AG10803 (cell line): ENCODE results near the gene MSI2.

Experiments used
- DNase-seq: peaks from one replicate; pipeline ENCODE4 v3.0.0; 2010; ENCODE audit warnings: low read depth
- H3K4me3 ChIP-seq: 2 replicates; pipeline ENCODE4 v1.5.1; 2011; ENCODE audit warnings: mild to moderate bottlenecking, low read length, control low read depth
- TF ChIP-seq, protein P1 (sequence below): conservative IDR thresholded peaks from 2 replicates; pipeline ENCODE4 v1.5.1; 2011; ENCODE audit warnings: mild to moderate bottlenecking, low read length, control low read depth, inconsistent platforms

MSI2 gene

DNA sequence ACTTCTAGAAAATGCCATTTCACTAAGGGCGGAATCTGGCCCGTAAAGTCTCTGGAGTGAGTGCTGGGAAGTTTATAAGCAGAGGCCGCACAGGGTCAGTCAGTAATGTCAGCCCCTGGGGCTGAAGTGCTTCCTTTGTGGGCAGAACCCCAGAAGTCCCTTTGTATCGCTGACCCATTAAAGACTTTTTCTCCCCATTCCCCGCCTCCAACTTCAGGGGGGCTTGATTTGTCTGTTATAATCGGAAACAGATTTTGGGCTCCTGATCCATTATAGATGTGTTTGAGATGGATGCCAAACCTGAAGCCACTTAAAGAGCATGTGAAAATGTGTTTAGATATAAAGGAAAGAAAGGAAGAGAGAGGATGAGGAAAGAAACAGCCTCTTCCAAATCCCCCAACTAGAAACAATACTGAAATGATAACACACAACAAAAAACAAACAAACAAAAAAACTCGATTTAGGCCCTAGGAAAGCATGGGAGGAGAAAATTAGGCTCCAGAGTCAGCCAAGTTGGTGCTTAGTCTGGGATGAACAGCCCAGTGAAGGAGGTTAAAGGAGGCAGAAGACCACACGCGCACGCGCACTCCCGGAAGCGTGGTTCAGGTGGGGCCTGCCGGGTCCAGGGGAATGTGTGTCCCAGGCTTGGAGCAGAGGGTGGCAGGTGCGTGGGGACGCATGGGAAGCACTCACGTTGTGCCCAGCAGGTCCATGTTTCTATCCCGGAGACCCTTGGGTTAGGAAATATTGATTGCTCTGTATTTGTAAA is 27.1 kb downstream of the MSI2 start:
- no peak overlapping the region for H3K4me3 ChIP-seq
- TF ChIP-seq, protein P1, sequence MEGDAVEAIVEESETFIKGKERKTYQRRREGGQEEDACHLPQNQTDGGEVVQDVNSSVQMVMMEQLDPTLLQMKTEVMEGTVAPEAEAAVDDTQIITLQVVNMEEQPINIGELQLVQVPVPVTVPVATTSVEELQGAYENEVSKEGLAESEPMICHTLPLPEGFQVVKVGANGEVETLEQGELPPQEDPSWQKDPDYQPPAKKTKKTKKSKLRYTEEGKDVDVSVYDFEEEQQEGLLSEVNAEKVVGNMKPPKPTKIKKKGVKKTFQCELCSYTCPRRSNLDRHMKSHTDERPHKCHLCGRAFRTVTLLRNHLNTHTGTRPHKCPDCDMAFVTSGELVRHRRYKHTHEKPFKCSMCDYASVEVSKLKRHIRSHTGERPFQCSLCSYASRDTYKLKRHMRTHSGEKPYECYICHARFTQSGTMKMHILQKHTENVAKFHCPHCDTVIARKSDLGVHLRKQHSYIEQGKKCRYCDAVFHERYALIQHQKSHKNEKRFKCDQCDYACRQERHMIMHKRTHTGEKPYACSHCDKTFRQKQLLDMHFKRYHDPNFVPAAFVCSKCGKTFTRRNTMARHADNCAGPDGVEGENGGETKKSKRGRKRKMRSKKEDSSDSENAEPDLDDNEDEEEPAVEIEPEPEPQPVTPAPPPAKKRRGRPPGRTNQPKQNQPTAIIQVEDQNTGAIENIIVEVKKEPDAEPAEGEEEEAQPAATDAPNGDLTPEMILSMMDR = no peak
- no peak for DNase-seq

GRCh38 chr17:57284583-57284982 is 28.3 kb downstream of the MSI2 start:
- no peak for DNase-seq
- TF ChIP-seq, protein P1 = no peak
- no peak overlapping the region for H3K4me3 ChIP-seq

DNA sequence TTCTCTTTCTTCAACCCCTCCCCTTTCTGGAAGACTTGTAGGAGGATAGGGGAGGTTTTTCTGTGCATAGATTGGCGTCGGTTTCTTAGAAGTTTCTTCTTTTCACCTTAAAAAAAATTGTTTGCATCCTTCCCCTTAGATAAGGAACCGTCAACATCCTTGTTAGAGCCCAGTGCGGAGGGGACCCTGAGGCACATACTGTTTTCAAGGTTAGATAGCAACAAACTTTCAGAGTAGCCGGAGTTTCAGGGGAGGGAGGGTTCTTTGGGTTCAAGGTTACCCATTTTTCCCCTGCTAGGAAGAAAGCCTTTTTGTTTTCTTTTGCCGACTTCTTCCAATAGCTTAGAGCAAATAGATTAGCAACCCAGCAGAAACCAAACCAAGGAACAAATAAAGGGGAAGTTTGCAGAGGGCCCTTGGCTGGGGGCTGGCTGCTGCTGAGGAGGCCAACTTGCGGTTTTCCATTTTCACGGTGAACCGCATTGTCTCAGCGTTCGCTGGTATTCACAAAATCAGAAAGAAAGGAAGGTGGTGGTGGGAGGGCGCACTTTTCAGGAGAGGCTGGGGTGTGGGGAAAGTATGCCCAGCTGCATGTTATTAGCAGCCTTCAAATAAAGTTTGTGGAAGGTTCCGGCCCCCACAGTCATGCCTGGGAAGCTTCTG is 28.8 kb downstream of the MSI2 start:
- H3K4me3 ChIP-seq = no peak overlapping the region
- no peak for DNase-seq
- TF ChIP-seq, protein P1 = no peak

GRCh38 chr17:57285701-57286100 is 29.4 kb downstream of the MSI2 start:
- DNase-seq = no peak
- H3K4me3 ChIP-seq = no peak overlapping the region
- TF ChIP-seq, protein P1 = no peak

DNA sequence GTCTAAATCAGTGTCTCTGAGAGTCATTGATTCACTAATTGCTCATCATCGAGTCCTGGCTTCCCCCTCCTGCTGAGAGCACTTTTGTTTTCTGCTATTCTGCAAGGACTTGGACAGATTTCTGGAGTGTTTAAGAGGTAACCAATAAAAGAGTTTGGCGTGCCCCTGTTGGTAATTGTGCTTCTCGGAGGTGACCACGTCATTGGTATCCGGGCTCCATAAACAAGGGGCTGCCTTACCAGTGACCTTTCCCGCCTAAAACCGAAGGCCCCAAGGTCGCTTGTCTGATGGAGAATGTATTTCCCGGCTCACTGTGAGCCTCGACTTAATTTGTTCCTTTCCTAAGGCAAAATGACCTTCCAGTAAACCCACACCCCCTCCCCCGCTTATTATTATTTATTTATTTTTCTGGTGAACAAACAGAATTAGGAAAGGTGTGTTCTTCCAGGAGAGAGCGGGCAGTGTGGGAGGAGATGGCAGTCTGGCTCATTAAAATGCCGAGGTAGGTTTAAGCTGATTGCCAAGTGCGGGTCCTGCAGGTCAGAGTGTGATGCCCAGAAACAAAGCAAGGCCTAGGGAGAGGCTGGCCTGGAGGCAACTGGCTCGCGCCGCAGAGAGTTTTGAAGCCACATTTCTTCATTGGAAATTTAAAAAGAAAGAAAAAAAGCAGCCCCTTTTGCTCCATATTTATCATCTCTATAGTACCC is 30.2 kb downstream of the MSI2 start:
- H3K4me3 ChIP-seq = no peak overlapping the region
- TF ChIP-seq, protein P1 = no peak
- DNase-seq = no peak

DNA sequence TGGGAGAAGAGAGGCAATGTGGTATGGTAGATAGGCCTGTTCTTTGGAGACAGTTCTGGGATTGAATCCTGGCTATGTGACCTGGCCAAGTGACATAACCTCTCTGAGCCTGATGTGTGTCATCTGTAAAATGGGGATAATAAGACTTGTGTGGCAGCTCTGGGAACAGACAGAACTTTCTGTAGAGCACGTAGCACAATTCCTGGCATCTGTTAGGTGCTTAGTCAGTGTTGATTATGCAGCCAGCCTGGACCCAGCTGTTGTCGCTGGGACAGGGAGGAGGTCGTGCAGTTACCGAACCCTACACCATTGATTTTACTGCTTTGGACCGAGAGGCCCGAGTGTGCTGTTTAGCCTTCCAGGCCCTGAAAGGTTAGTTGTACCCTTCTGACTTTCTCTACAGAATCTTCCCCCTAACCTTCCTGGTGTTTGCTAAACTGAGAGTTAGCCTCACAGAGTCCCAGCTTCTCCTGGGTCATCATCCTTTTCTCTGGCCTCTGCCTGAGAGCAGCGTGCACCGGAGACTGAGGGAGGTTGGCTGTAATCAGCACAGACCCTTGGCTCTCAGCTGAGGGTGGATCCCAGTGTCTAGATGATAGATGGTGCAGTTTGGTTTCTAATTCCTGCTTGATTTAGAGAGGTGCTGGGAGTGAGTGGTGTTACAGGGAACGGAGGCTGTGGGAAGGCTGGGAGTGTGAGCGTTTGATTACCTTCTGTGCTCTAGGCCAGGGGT is 31.9 kb downstream of the MSI2 start:
- DNase-seq = peak; percentile 51
- TF ChIP-seq, protein P1 = no peak
- H3K4me3 ChIP-seq = no peak overlapping the region
